ENCODE measurements around the gene SIRPA.

The SIRPA gene

DNA sequence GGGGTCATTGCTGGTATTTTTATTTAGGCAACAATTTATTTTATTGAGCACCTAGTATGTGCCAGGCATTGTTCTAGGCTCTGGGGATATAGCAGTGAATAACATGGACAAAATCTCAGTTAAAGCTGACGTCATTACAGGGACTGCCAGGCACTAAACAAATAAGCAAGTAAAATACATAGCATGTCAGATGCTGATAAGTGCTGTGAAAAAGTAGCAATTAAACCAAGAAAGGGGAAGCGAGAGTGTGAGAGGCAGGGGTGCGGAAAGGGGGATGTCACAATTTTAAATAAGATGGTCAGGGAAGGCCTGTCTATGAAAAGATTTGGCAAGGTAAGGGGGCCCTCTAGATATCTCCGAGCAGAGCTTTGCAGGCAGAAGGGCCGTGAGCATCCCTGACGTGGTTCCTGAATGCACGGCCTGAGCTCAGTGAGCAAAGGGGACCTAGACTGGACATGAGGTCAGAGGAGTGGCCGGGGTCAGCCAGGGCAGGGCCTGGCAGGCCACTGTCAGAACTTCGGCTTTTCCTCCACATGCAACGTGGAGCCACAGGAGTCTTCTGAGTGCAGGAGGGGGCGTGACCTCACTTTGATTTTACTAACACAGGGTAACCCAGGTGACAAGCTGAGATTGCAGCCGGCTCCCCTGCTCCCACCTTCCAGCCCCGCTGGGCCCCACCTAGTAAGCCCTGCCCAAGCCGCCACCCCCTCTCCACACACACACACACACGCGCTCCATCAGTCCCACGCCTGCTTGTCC lies 24.2 kb upstream of the SIRPA start:
- DNase-seq = no peak

DNA sequence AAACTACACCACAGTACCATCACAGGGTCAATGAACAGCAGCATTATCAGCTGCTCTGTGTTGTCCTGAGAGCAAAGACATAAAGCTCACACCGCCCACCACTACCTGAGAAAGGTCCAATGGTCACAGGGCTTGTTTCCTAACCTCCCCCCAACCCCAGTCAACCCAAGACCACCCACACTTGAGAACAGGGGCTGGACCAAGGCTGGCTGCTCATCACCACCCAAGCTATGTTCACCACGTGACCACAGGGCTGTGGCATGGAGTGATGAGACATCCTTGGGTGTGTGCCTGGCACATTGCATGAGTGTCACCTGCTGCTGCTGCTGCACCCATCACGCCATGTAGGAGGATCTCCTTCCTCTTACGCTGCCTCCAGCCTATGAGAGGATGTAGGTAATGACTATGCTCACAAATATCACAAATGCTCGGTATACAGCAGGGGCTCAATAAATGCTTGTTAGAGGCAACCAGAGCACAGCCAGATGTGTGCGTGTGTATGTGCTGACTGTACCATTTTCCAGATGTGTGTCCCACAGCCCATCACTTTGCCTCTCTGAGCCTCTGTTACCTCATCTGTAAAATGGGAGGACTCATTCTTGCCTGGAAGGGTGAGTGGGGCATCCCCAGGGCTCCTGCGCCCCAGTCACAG lies 23.3 kb upstream of the SIRPA start:
- no peak for DNase-seq

DNA sequence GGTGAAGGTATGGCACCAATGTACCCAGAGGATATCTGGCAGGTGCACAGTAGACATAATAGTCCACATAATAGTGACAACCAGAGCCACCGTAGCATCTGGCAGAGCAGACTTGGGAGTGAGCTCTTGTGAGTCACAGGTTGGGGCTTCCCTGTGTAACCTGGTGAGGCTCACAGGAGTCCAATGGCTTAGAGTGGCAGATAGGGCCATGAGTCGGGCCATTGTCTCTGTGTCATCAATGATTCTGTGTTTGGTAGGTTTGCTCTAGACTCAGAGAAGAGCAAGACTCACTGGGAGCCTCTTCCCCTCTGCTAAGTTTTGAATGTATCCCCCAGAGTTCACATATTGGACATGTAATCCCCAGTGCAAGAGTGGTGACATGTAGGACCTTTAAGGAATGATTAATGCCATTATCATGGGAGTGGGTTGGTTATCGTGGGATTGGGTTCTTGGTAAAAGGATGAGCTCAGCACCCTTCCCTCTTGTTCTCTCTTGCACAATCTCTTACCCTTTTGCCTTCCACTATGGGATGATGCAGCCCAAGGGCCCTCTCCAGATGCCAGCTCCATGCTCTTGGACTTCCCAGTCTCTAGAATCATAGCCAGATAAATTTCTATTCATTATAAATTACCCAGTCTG lies 22.6 kb upstream of the SIRPA start:
- no peak for DNase-seq

DNA sequence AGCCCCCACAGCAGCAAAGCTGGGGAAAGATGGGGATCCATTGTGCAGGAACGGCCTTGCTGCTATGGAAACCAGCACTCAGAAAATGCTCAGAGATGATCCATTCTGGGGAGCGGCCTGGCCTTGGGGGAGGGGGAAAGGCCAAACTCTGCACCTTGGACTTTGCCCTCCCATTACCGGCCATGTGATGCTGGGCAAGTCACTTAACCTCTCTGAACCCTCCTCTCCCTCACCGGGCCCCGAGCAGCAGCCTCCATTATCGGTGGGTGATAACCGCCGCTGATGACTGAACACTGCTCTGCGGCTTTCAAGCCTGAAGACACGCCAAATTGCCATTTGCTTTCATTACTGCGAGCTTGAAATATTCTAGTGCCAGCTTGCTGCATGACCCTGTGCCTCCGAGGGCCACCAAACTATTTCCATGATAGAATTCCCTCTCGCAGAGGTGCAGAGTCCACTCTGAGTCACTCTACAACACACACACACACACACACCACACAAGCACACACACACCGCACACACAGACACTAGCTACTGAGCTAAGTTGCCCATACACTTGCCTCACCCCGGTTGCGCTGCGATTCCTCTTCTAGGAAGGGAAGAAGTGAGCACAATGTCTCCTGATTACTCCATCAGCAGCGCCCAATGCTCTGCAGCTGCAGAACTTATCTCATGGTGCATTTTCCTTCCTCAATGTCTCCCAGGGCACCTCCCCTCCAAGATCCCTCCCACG lies 20.6 kb upstream of the SIRPA start:
- DNase-seq = no peak

DNA sequence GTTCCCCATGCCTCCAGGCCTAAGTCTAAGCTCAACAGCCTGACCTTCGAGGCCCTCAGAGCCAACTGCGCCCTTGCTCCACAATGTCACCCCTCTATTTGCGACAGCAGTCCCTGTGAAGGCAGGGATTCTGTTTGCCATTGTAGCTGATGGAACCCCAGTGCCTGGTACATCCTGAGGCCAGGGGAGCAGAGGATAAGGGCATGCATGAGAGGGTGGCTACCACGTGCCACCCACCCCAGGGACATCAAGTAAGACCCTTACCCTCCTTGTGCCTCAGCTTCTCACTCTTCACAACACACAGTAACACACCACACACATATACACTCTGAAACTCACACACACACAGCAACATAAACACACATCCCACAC lies 20.0 kb upstream of the SIRPA start:
- DNase-seq = no peak

DNA sequence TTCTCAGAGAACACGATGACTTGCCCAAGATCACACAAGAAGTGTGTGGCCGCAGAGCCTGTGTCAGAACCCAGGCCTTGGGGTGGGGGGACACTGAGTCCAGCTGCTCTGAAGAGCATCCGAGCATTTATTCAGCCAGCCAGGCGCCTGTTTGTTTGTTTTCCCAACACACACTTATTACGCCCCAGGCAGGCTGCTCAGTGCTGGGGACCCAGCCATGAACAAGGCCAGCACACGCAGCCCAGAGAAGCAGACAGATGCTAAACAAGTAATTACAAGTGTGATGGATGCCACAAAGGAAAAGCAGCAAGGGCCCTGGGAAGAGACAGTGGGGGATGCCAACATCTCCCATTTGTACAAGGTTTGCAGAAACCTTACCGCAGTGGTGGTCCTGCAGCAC lies 19.4 kb upstream of the SIRPA start:
- DNase-seq = peak; percentile 54

DNA sequence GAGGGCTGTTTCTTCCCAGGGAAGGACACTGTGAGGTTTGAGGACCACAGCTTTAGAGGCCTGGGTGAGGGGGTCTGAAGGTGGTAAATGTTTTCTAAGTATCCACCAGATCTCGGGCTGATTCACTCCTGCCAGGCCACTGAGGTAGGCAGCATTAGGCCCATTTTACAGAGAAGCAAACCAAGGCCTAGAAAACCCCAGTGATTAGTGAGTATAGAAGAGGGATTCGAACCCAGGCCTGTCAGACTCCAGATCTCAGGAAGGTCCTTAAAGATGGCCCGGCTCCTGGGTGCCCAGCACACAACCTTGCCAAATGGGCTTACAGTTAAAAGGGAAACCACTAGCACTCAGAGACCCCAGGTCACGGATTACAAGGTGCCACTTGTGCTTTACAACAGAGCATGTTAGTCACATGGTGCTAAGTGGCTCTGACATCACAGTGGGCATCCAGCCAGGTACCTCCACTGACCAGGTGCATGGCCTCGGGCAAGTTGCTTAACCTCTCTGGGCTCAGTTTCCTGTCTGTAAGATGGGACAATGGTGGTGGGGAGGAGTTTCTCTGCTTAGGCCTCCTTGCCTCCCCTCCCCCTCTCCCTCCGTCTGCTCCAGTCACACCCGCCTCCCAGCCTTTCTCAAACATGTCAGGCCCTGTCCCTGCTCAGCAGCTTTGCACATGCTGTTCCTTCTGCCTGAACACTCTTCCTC lies 18.8 kb upstream of the SIRPA start:
- DNase-seq = peak; percentile 32

DNA sequence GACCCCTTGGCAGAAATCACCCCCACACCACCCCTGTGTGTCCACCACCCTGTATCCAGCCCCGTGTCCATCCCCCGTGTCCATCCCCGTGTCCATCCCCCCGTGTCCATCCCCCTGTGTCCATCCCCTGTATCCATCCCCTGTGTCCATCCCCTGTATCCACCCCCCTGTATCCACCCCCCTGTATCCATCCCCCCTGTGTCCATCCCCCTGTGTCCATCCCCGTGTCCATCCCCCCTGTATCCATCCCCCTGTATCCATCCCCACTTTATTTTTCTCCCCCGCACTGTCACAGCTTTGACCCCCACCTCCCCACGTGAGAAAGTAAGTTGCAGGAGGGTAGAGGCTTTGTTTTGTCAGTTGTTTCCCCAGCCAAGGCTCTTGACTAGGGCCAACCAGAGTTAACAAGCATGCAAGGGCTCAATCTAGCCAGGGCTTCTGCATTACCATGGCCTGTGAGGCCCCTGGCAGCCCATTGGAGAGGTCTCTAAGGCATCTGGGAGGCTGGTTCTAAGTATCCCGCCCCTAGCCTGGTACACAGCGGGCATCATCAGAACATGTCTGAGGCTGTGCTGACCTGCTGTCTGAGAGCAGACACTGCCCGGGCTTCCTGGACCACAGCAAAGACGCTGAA lies 18.1 kb upstream of the SIRPA start:
- no peak for DNase-seq

DNA sequence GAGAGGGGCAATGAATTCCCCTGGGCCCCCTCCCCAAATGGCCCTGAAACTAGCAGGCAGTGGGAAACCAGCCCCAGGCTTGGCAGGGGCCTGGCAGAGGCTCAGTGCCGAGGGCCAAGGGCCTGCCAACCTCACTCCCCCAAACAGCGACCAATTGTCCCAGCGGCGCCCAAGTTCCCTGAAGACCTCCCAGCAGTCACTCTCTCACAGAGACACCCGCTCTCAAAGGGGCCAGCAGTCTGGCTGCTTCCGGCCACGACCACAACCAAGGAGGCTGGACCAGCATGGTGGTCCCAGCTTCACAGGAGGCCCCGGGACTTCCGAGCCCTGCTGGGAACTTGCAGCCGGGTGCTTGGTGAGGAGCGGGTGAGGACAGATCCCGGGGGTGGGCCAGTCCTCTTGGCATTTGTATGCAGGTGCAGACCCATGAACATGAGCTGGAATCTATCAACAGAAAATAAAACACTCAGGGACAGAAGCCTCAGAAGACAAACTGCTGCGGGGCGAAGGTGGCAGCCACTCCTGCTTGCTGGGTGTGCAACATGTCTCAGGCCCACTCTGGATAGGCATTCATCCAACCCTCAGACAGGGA lies 17.5 kb upstream of the SIRPA start:
- no peak for DNase-seq

DNA sequence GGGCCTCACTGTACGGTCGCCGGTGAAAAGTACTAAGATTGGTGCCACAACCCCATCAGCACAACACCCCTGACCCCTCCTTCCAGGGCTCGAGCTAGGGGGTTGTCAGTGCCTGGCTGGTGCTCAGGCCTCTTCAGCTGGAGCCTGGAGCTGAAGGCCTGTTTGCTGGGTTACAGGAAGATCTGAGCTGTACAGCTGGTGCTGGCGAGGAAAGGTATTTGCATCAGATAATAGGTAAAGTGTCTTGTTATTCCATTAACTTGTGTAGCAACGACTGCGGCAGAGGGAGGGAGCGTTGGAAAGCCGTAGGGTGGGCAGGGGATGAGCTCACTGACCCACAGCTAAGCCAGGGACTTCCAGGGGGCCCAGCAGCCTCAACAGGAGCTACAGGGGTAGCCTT lies 15.8 kb upstream of the SIRPA start:
- no peak for DNase-seq

DNA sequence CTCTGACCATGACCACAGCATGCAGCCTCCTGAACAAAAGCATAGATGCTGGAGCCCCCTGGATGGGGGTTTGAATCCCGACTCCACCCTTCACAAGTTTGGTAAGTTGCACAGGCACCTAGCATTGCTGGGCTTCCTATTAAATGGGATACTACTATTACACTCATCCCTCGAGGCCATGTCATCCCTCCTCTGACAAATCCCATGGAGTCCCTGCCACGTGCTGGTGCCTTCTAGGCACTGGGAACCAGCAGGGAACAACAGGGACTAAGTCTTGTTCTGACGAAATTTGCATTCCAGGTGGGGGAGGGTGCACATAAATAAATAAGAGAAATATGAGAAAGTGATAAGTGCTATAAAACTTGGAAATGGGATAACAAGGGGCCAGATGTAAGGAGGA lies 15.3 kb upstream of the SIRPA start:
- DNase-seq = no peak

DNA sequence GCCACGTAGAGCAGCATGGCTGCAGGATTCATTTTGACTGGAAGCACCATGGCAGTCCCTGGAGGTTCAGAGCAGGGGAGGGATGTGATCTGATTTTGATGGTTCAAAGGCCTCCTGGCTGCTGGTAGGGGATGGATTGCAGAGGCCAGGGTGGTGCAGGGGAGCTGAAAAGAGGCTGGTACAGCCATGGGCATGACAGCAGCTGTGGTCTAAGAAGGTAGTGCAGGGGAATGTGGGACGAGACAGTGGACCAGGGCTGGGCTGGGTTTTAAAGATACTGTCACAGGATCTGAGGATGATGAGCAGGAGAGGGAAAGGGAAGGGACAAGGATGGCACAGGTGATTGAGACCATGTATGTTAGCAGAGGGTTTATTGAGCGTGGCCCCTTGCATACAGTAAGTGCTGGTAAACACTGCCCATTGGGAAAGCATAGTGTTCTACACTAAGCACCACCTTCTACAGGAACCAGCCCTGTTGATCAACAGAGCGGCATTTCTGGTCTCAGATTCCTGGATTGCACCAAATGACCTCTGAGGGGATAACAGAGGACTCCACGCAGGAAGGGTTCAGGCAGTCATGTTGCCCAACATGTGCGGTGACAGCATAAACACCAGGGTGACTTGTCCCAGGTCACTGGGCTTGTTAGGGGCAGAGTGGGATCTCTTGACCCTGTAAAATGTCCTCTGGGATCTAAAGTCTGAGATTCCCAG lies 14.5 kb upstream of the SIRPA start:
- no peak for DNase-seq

DNA sequence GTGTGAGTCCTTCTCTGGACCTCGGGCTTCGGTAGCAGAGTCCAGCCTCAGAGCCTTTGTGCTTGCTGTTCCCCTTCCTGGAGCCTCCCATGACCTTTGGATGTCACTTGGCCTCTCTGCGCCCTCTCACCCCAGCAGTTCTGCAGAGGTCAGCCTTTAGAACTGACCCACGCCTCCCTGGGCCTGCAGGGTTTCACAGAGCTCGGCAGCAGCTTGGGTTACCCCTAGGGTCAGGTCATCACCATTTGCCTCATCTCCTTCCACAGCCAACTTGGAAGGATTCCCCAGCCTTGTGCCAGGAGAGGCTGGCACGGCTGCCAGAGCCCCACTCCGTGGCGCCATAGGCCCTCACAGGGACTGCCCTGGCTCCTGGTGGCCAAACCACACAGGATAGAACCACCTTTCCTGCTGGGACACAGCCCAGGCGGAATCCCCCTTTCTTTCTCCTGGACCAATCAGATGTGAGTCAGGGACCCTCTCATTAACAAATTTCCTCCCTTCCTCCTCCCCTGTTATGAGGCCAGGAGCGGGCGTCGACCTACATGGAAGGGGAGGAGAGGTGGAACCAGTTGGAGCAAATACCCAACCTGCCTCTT lies 13.9 kb upstream of the SIRPA start:
- DNase-seq = no peak

DNA sequence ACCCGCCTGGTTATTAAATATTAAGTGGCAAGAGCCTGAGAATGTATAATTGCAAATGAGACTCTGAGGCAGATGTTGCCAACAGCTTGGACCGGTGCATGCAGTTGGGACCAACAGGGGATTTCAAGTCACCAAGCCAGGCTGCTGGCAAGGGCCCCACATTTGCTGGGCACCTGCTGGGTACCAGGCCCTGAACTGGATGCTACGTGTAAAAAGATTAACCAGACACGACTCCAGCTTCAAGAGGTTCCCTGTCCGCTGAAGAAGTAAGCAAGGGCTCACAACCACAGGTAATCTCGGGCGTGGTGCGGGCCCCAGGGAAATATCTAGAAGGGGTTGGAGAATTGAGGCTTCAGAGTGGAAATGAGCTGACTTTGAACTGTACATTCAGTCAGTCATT lies 13.2 kb upstream of the SIRPA start:
- DNase-seq = no peak

DNA sequence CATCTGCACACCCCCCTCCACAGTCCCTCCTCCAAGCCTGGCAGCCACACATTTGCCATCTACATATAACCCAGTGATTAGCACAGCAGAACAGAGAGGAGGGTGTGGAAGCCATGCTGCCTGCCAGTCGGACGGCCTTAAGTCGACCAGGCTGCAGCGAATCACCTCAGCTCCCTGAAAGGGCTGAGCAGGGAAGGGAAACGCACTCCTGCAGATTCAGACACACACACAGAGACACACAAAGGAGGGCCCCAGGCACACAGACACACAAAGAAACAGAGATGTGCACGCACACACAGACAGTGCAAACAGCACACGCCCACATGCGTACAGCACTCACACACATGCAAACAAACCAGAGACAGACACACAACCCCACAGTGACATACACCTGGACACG lies 11.2 kb upstream of the SIRPA start:
- no peak for DNase-seq

DNA sequence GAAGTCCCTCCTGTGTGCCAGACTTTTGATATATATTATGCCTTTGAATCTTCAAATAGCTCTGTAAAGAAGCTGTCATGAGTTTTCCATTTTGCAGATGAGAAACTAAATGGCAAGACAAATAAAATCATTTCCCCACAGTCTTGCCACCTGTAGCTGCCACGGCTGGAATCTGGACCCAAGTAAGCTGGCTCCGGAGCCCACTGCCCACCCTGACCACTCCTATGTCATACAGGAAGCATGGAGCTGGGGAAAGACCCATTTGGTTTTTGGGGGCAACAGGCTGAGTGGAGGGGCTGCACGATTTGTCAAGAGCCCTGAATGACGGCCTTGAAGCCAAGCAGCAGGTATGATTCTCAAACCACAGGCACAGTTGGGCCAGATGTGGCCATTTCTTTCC lies 10.0 kb upstream of the SIRPA start:
- DNase-seq = no peak

DNA sequence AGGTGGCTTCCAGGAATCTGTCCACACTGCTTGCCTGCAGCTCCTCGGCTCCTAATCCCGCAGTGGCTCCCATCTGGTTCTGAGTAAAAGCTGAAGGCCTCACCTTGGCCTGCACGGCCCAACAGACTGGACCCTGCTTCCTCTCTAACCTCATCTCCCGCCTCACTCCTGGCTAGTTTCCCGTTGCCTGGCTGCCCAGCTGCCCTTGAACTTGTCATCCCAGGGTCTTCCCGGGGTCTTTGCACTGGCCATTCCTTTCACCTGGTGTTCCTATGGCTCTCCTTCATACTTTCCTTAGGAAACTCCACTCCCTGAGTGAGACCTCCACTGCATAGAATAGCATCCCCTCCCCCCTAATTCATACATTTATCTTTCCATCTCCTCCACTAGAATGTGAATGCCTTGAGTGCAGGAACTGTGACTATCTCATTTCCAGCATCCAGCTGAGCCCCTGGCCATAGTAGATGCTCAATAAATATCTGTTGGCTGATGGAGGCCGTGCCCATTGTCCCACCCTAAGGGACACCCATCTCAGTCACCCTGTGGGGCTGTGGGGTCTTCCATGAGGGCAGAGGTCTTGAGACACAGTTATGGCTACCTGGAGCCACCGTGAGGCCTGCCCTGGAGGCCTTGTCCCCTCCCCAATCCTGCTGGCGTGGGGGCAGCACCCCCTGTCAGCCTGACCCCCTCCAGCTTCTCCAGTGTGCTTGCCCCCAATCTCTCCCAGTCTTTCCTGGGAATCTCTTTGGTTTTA lies 9.1 kb upstream of the SIRPA start:
- no peak for DNase-seq

DNA sequence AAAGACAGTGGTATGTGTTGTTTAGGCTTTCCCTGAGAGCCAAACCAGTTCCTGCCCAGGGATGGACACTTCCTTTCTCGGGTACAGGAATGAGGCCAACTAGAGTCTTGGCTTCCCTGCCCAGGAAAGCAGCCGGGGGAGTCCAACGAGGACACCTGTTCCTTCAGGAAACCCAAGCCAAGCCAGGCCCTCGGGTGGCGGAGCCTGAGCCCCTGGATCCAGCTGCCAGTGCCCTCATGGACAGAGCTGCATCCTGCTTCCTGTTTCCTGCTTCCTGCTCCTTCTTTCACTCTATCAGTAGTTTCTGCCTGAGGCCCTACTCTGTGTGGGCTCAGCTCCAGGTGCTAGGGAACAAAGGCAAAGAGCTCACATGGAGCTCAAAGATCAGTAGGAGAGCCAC lies 7.9 kb upstream of the SIRPA start:
- DNase-seq = no peak

DNA sequence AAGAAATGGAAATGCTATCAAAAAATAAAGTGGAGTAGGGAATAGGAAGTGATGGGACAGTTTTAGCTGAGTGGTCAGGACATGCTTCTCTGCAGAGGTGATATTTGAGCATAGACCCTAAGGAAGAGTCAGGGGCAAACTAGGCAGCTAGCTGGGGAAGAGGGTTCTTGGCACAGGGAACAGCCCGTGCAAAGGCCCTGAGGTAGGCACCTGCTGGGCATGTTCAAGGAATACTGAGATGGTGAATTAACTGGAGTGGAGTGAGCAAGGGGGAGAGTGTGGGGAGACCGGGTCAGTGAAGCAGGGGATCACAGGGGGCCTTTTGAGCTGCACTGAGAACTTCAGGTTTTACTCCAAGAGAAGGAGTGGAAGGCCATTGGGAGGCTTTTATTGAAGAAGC lies 7.5 kb upstream of the SIRPA start:
- no peak for DNase-seq

DNA sequence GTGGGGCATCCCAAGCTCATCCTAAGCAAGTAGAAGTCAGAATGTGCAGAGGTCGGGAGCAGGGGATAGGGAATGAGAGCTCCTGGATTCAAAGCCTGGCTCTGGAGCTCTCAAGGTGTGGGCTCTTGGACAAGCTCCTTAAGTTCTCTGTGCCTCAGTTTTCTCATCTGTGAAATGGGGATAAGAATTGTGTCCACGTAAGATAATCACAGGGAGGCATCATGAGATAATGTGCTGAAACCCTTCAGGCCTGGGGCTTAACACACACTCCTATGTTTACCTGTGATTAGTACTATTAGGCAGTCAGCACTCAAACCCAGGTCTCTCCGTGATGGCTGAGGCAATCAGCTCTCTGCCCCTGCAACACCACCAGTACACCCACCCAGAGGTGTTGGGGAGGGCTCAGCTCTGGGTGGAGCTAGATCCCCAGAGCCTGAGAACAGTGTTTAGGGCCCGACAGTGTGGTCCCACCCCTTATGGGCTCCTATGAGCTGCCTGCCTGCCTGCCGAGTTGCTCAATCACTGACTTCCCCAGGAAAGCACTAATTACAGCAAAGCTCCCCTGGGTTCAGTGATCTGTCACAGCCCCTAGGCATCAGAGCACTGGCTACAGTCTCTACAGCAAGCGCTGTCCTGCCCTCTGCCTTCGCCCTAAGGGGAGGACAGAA lies 6.3 kb upstream of the SIRPA start:
- no peak for DNase-seq

Measured in NCI-H748 treated with DMSO at 0.1 percent for 48 hours (cell line).